Measurements from ENCODE around the gene SPACA1. TPM values are rescaled to one million over a fixed set of nuclear protein-coding genes. Genes with fewer than 3 reads are reported as not detected.
"Not testable (repeated sequence)": the region's sequence is repeated elsewhere in the genome, so short reads cannot be mapped to it uniquely, and the experiment has no call there.

The SPACA1 gene, protein sequence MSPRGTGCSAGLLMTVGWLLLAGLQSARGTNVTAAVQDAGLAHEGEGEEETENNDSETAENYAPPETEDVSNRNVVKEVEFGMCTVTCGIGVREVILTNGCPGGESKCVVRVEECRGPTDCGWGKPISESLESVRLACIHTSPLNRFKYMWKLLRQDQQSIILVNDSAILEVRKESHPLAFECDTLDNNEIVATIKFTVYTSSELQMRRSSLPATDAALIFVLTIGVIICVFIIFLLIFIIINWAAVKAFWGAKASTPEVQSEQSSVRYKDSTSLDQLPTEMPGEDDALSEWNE
- not detected for total RNA-seq
- not detected for polyA plus RNA-seq (2013, experiment 1 of 2)
- not detected for polyA plus RNA-seq (2013, experiment 2 of 2)
- long read RNA-seq, experiment 1: 0 reads
- long read RNA-seq, experiment 2: 0 reads
- long read RNA-seq, experiment 3: 0 reads
- long read RNA-seq, experiment 4: 0 reads

DNA sequence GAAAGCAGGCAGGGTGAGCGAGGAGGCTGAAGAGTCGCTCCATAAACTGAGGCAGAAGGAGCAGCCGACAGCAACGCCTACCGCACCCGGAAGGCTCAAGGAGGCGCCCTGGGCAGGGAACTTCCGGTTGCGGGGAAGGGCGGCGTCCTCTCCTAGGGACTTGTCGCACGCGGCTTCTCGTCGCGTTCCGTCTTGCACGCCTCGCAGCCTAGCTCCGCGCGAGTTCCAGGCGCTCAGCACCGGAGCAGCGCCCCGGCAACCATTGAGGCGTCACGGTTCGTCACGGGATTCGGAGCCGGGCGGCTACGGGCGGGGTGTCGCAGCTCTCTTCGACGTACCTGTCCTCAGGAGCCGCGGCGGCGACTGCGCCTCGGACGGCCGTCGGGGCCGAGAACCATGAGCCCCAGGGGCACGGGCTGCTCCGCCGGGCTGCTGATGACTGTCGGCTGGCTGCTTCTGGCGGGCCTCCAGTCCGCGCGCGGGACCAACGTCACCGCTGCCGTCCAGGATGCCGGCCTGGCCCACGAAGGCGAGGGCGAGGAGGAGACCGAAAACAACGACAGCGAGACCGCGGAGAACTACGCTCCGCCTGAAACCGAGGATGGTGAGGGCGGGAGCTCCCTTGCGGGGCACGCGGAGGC is at the start of gene SPACA1:
TSS of gene SPACA1 (plus strand) at position 332 of the 641 bp plus-strand sequence. CDS start at position 397, 65 bp downstream.
- no peak for DNase-seq
- no peaks in the 10 kb centered on the region for H3K4me1 ChIP-seq (ENCODE audit: control insufficient read depth, insufficient read depth, low read length)
- no peak within 1 kb of the TSS for H3K9ac ChIP-seq (ENCODE audit: extremely low read depth, low read length, poor library complexity, severe bottlenecking)
- no peaks in the 10 kb centered on the region for H3K27me3 ChIP-seq (ENCODE audit: control insufficient read depth, insufficient read depth, low read length, poor library complexity, severe bottlenecking)
- no peaks in the 10 kb centered on the region for H3K9me3 ChIP-seq (ENCODE audit: control insufficient read depth, low read length)
- H3K4me3 ChIP-seq (ENCODE audit: low read length): no peak within 1 kb of the TSS
- peaks cover 19% of the 10 kb centered on the region for H3K27me3 Mint-ChIP-seq (ENCODE audit: insufficient read depth)
- H3K4me3 Mint-ChIP-seq: no peak within 1 kb of the TSS
- H3K9me3 Mint-ChIP-seq: peaks cover 8% of the 10 kb centered on the region
- H3K27ac ChIP-seq (ENCODE audit: low read depth, low read length): no peak within 1 kb of the TSS
- H3K36me3 ChIP-seq (ENCODE audit: control insufficient read depth, insufficient read depth, low read length): no peaks in the 10 kb centered on the region
- peaks cover 3% of the 10 kb centered on the region for H3K4me1 Mint-ChIP-seq
- WGBS, 2 experiments (ENCODE audit: insufficient coverage in 1 of 2, insufficient read length in 1 of 2): 96 to 98% methylated on average over 46 to 77 of the region's 77 CpGs
- no peak for TF ChIP-seq CTCF (conservative IDR thresholded peaks at IDR 0.05)
- no peak within 1 kb of the TSS for H3K27ac Mint-ChIP-seq
- no peaks in the 10 kb centered on the region for H3K36me3 Mint-ChIP-seq (ENCODE audit: low read depth)

- no peaks in the 10 kb centered on the region for H3K36me3 Mint-ChIP-seq (ENCODE audit: low read depth)
- H3K9ac ChIP-seq (ENCODE audit: extremely low read depth, low read length, poor library complexity, severe bottlenecking): no peak overlapping the region
- peaks cover 5% of the 10 kb centered on the region for H3K4me1 Mint-ChIP-seq
- no peak for TF ChIP-seq CTCF (conservative IDR thresholded peaks at IDR 0.05)
- H3K27me3 Mint-ChIP-seq (ENCODE audit: insufficient read depth): no peaks in the 10 kb centered on the region
- H3K4me3 ChIP-seq (ENCODE audit: low read length): no peak overlapping the region
- H3K4me3 Mint-ChIP-seq: no peak overlapping the region
- no peak overlapping the region for H3K27ac Mint-ChIP-seq
- no peaks in the 10 kb centered on the region for H3K36me3 ChIP-seq (ENCODE audit: control insufficient read depth, insufficient read depth, low read length)
- H3K9me3 ChIP-seq (ENCODE audit: control insufficient read depth, low read length): no peaks in the 10 kb centered on the region
- 93 to 100% methylated on average over 1 of the region's 1 CpG for WGBS, 2 experiments (ENCODE audit: insufficient coverage in 1 of 2, insufficient read length in 1 of 2)
- H3K27ac ChIP-seq (ENCODE audit: low read depth, low read length): no peak overlapping the region
- H3K27me3 ChIP-seq (ENCODE audit: control insufficient read depth, insufficient read depth, low read length, poor library complexity, severe bottlenecking): no peaks in the 10 kb centered on the region
- no peaks in the 10 kb centered on the region for H3K9me3 Mint-ChIP-seq
- no peaks in the 10 kb centered on the region for H3K4me1 ChIP-seq (ENCODE audit: control insufficient read depth, insufficient read depth, low read length)
- no peak for DNase-seq
Observed at GRCh38 chr6:88000713-88001112, 46.9 kb upstream of the SPACA1 start.

- 91 to 94% methylated on average over 6 to 8 of the region's 8 CpGs for WGBS, 2 experiments (ENCODE audit: insufficient coverage in 1 of 2, insufficient read length in 1 of 2)
- not testable (repeated sequence) for H3K27ac Mint-ChIP-seq; H3K4me1 ChIP-seq (ENCODE audit: control insufficient read depth, insufficient read depth, low read length)
Observed at GRCh38 chr6:88001279-88001678, 46.4 kb upstream of the SPACA1 start.

More at GRCh38 chr6:88001279-88001678, 46.4 kb upstream of the SPACA1 start:
- not testable (repeated sequence) for H3K36me3 Mint-ChIP-seq (ENCODE audit: low read depth); H3K4me1 Mint-ChIP-seq; H3K27me3 Mint-ChIP-seq (ENCODE audit: insufficient read depth); H3K9me3 ChIP-seq (ENCODE audit: control insufficient read depth, low read length); H3K9me3 Mint-ChIP-seq; H3K36me3 ChIP-seq (ENCODE audit: control insufficient read depth, insufficient read depth, low read length); H3K4me3 ChIP-seq (ENCODE audit: low read length); H3K27me3 ChIP-seq (ENCODE audit: control insufficient read depth, insufficient read depth, low read length, poor library complexity, severe bottlenecking); DNase-seq; H3K27ac ChIP-seq (ENCODE audit: low read depth, low read length); H3K9ac ChIP-seq (ENCODE audit: extremely low read depth, low read length, poor library complexity, severe bottlenecking); H3K4me3 Mint-ChIP-seq

Data from endodermal cell (in vitro differentiated cells).